Kidney (tissue), 14 donors: Measurements from ENCODE around the gene MLLT10. TPM values are rescaled to one million over a fixed set of nuclear protein-coding genes. Genes with fewer than 3 reads are reported as not detected.

Source experiments
- DNase-seq, 5 donors: peaks; one replicate each; pipeline ENCODE4 v3.0.0-alpha.2; 2013 to 2020
- FAIRE-seq: peaks from 2 replicates; lab custom pipeline; 2012; peaks lifted over from hg19 to GRCh38; lab: Jason Lieb, UNC
- H3K27ac ChIP-seq, 2 donors: one replicate each; pipeline ENCODE4 v1.7.0; 2013; ENCODE audit warnings: low read depth in 2 of 2, low read length in 2 of 2, inconsistent platforms in 1 of 2
- H3K27me3 ChIP-seq: one replicate; pipeline ENCODE4 v1.7.1; 2013; ENCODE audit warnings: low read length, inconsistent platforms; ENCODE audit not compliant: control insufficient read depth, insufficient read depth
- H3K36me3 ChIP-seq, 3 donors: one replicate each; pipeline versions ENCODE4 v1.7.0 to v1.7.1; 2013; ENCODE audit warnings: low read length in 3 of 3, control low read depth in 1 of 3, inconsistent platforms in 1 of 3; ENCODE audit not compliant: insufficient read depth in 3 of 3, control insufficient read depth in 2 of 3
- H3K4me1 ChIP-seq, 3 donors: one replicate each; pipeline versions ENCODE4 v1.7.0 to v1.7.1; 2013; ENCODE audit warnings: low read length in 3 of 3, inconsistent platforms in 1 of 3, low read depth in 1 of 3; ENCODE audit not compliant: control insufficient read depth in 2 of 3, insufficient read depth in 2 of 3
- H3K4me3 ChIP-seq, 3 donors: one replicate each; pipeline versions ENCODE4 v1.7.0 to v1.8.1; 2013; ENCODE audit warnings: low read length in 3 of 3, control low read depth in 1 of 3, inconsistent platforms in 1 of 3
- H3K9ac ChIP-seq, 3 donors: one replicate each; pipeline versions ENCODE4 v1.7.0 to v1.7.1; 2013; ENCODE audit warnings: low read length in 3 of 3, control low read depth in 1 of 3, inconsistent platforms in 1 of 3
- H3K9me3 ChIP-seq, 3 donors: one replicate each; pipeline versions ENCODE4 v1.7.0 to v1.7.1; 2013; ENCODE audit warnings: low read length in 3 of 3, control low read depth in 1 of 3, inconsistent platforms in 1 of 3; ENCODE audit not compliant: control insufficient read depth in 2 of 3, insufficient read depth in 1 of 3
- intact Hi-C: fragments of 100-400 bp; cut with DNase I; formaldehyde crosslinking; loops from one replicate; pipeline ENCODE4 v1.11.1; 2022
- polyA plus RNA-seq: library from polyadenylated mRNA; stranded (reverse); fragments of 350-450 nt; fragmentation: Illumina TruSeq; extraction: RNeasy Lipid Tissue Mini Kit (QIAGEN cat#74804); gene quantifications from one replicate; pipeline ENCODE4 v1.2.3, GENCODE V29; 2014; ENCODE audit warnings: low read depth, low replicate concordance; ENCODE audit not compliant: insufficient read depth
- total RNA-seq: library from RNA; stranded (reverse); fragmentation: NEBNext Ultra II Directional; extraction: Animal tissue kit (Norgen Biotek cat#: 25700); gene quantifications from one replicate; pipeline ENCODE4 v1.2.1, GENCODE V29; 2021
- TF ChIP-seq, protein P1 (sequence below): IDR thresholded peaks from 3 replicates; pipeline ENCODE4 v1.5.1; 2012; ENCODE audit warnings: mild to moderate bottlenecking, moderate library complexity, borderline replicate concordance; ENCODE audit not compliant: insufficient read depth; ENCODE audit errors: extremely low read depth
- donor health status: control.
- donor health status: control.
- donor health status: control.
- donor health status: control.
- donor health status: control.
- donor health status: DM: yes; HTN: yes; CAD: no.
- donor health status: Normal renal cell carcinoma (clear cell type).

Gene MLLT10
- total and polyA plus RNA-seq, 2 donors from 2014 or later: 11.0 to 54.2 TPM

DNA sequence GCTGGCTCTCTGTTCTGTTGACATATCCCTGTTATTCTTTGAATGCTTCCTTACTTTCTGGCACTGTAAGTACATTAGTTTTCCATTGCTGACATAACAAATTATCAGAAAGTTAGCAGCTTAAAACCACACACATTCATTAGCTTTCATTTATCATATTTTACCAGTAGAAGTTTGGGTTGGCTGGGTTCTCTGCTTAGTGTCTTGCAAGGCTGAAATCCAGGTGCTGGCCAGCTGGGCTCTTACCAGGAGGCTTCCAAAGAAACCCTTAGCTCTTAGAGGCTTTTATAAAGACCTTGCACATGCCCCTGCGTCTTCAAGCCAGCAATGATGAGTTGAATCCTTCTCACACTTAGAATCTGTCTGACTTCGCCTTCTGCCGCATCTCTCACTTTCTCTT, 160.6 kb downstream of the MLLT10 start:
- no peaks in the 10 kb centered on the region for H3K27me3 ChIP-seq
- no peaks in the 10 kb centered on the region for H3K4me1 ChIP-seq
- no peak overlapping the region for H3K27ac ChIP-seq
- TF ChIP-seq, protein P1, sequence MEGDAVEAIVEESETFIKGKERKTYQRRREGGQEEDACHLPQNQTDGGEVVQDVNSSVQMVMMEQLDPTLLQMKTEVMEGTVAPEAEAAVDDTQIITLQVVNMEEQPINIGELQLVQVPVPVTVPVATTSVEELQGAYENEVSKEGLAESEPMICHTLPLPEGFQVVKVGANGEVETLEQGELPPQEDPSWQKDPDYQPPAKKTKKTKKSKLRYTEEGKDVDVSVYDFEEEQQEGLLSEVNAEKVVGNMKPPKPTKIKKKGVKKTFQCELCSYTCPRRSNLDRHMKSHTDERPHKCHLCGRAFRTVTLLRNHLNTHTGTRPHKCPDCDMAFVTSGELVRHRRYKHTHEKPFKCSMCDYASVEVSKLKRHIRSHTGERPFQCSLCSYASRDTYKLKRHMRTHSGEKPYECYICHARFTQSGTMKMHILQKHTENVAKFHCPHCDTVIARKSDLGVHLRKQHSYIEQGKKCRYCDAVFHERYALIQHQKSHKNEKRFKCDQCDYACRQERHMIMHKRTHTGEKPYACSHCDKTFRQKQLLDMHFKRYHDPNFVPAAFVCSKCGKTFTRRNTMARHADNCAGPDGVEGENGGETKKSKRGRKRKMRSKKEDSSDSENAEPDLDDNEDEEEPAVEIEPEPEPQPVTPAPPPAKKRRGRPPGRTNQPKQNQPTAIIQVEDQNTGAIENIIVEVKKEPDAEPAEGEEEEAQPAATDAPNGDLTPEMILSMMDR: no peak
- intact Hi-C loops: no loop called here
- H3K4me3 ChIP-seq: no peak overlapping the region
- DNase-seq (no peak), FAIRE-seq (no peak)
- H3K9me3 ChIP-seq: peaks cover 0 to 7% (median 0%) of the 10 kb centered on the region in 3 donors
- H3K36me3 ChIP-seq: no peaks in the 10 kb centered on the region
- no peak overlapping the region for H3K9ac ChIP-seq

DNA sequence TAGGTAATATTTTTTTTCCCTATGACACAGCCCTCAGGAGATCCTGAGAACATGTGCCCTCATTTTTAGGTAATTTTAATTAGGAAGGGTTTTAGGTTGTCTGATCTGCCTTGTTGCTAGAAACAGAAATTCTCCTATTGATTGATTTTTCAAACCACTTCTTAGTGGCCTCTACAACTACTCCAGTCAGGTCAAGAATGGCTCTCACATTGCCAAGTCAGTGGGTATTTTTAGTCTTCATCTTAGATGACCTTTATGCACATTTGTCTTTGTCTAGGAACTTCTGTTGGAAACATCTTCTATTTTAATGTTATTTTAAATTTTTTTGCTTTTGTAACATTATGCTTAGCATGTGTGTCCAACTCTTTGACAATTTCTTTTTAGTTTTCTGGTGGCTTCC, 162.3 kb downstream of the MLLT10 start:
- FAIRE-seq (no peak), DNase-seq (no peak)
- intact Hi-C loops: no loop called here
- Histone ChIP-seq H3K9me3 (peaks cover 0 to 20% (median 4%) of the 10 kb centered on the region in 3 donors), H3K27me3 (no peaks in the 10 kb centered on the region), H3K4me1 (no peaks in the 10 kb centered on the region), H3K36me3 (peaks cover 0 to 6% (median 0%) of the 10 kb centered on the region in 3 donors), H3K4me3 (no peak overlapping the region), H3K9ac (no peak overlapping the region), H3K27ac (no peak overlapping the region)
- TF ChIP-seq, protein P1: no peak

DNA sequence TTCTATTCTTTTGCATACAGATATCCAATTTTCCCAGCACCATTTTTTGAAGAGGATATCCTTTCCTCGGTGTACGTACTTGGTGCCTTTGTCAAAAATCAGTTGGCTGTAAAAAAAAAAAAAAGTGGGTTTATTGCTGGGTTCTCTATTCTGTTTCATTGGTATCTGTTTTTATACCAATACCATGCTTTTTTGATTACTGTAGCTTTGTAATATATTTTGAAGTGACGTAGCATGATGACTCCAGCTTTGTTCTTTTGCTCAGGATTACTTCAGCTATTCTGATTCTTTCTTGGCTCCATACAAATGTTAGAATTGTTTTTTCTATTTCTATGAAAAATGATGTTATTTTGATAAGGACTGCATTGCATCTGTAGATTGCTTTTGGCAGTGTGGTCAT, 165.5 kb downstream of the MLLT10 start:
- H3K9me3 ChIP-seq: peaks cover 0 to 20% (median 4%) of the 10 kb centered on the region in 3 donors
- no peaks in the 10 kb centered on the region for H3K4me1 ChIP-seq
- DNase-seq: no peak
- TF ChIP-seq, protein P1: no peak
- H3K4me3 ChIP-seq: no peak overlapping the region
- no peak for FAIRE-seq
- H3K36me3 ChIP-seq: peaks cover 0 to 6% (median 0%) of the 10 kb centered on the region in 3 donors
- no peaks in the 10 kb centered on the region for H3K27me3 ChIP-seq
- no peak overlapping the region for H3K9ac ChIP-seq
- no peak overlapping the region for H3K27ac ChIP-seq
- intact Hi-C loops: no loop called here

DNA sequence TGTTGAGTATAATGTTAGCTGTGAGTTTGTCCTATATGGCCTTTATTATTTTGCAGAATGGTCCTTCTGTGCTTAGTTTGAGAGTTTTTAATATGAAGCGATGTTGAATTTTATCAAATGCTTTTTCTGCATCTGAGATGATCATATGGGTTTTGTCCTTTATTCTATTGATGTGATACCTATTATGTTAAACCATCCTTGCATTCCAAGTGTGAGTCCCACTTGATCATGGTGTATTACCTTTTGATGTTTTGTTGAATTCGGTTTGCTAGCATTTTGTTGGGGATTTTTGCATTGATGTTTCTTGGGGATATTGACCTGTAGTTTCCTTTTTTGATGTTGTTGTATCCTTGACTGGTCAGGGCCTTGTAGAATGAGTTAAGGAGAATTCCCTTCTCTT, 166.4 kb downstream of the MLLT10 start:
- TF ChIP-seq, protein P1: no peak
- Histone ChIP-seq H3K9me3 (peaks cover 0 to 20% (median 4%) of the 10 kb centered on the region in 3 donors), H3K9ac (no peak overlapping the region), H3K4me1 (peaks cover 0 to 2% (median 2%) of the 10 kb centered on the region in 3 donors), H3K36me3 (peaks cover 0 to 6% (median 0%) of the 10 kb centered on the region in 3 donors), H3K4me3 (no peak overlapping the region), H3K27me3 (no peaks in the 10 kb centered on the region), H3K27ac (no peak overlapping the region)
- DNase-seq: no peak
- FAIRE-seq: no peak
- intact Hi-C loops: no loop called here
